HG03095 (cell line): ENCODE measurements around the gene MPRIP.
"Not testable (repeated sequence)": the region's sequence is repeated elsewhere in the genome, so short reads cannot be mapped to it uniquely, and the experiment has no call there.

Experiments used
- ATAC-seq: cut with Tn5 transposase; IDR thresholded peaks from one replicate; pipeline ENCODE4 v1.9.1; 2021; ENCODE audit warnings: moderate library complexity; ENCODE audit not compliant: unreplicated experiment

MPRIP gene, protein sequence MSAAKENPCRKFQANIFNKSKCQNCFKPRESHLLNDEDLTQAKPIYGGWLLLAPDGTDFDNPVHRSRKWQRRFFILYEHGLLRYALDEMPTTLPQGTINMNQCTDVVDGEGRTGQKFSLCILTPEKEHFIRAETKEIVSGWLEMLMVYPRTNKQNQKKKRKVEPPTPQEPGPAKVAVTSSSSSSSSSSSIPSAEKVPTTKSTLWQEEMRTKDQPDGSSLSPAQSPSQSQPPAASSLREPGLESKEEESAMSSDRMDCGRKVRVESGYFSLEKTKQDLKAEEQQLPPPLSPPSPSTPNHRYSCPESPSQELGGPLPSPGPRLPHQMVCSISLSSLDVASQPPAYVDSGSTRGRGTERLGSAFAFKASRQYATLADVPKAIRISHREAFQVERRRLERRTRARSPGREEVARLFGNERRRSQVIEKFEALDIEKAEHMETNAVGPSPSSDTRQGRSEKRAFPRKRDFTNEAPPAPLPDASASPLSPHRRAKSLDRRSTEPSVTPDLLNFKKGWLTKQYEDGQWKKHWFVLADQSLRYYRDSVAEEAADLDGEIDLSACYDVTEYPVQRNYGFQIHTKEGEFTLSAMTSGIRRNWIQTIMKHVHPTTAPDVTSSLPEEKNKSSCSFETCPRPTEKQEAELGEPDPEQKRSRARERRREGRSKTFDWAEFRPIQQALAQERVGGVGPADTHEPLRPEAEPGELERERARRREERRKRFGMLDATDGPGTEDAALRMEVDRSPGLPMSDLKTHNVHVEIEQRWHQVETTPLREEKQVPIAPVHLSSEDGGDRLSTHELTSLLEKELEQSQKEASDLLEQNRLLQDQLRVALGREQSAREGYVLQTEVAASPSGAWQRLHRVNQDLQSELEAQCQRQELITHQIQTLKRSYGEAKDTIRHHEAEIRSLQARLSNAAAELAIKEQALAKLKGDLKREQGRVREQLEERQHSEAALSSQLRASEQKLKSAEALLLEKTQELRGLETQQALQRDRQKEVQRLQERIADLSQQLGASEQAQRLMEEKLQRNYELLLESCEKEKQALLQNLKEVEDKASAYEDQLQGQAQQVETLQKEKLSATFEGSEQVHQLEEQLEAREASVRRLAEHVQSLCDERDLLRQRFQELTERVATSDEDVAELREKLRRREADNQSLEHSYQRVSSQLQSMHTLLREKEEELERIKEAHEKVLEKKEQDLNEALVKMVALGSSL (N-terminal part only)

DNA sequence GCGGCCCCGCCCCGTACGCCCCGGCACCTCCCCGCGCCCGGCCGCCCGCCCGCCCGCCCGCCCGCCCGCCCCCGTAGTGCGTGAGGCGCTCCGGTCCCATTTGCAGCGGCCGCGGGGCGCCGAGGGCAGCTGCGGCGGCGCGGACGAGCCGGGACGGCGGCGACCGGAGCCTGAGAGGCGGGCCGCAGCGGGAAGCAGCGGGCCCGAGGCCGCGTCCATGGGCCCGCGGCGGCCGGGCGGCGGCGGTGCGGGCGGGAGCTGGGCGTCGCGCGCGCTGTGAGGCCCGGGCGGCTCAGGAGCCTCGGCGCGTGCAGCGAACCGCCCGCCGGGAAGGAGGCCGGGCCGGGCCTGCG is at the start of gene MPRIP:
TSS of gene MPRIP (plus strand) at position 74 of the 353 bp plus-strand sequence. CDS start 392 bp downstream, outside the sequence.
- no peak for ATAC-seq

DNA sequence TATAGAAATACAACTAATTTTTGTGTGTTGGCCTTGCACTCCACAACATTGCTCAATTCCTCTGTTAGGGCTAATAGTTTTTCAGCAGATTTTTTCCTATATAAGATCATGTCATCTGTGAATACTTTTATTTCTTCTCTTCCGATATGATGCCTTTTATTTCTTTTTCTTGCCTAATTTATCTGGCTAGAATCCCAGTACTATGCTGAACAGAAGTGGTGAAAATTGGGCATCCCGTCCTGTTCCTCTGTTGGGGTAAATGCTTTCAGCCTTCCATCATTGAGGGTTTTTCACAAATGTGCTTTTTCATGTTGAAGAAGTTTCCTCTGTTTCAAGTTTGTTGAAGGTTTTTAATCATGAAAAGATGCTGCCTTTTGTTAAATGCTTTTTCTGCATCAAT is 47.6 kb upstream of the MPRIP start:
- ATAC-seq, result no peak

DNA sequence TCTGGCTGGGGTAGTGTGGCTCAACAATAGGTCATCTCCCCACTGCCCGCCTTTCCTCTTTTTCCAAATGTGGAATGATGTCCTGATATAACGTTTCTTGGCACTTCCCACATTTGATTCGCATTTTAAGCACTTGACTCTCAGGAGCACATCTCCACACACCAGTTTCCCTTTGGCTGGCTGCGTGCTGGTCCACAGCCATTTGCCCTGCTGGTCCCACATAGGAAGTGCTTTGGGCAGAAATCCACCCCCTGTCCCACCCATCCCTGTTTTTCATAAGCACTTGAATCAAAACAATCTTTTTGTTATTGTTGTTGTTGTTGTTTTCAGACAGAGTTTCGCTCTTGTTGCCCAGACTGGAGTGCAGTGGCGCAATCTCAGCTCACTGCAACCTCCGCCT is 46.3 kb upstream of the MPRIP start:
- no peak for ATAC-seq

DNA sequence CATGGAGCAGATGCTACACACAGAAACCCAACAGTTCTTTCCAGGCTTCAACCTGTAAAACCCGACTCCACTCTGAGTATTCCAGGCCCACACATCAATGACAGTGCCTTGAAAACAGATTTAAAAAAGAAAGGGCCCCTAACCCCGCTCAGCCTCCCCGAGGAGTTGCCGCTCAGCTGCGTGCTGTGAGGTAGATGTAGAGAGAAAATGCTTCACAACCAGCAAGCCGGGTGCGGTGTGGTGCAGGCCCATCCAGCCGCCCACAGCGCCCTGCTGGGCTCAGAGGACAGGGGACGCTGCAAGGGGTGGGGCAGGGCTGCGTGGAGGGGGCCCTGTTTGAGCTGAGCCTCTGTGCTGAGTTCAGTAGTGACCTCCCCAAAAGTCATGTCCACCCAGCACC is 45.5 kb upstream of the MPRIP start:
- ATAC-seq, result not testable (repeated sequence)

DNA sequence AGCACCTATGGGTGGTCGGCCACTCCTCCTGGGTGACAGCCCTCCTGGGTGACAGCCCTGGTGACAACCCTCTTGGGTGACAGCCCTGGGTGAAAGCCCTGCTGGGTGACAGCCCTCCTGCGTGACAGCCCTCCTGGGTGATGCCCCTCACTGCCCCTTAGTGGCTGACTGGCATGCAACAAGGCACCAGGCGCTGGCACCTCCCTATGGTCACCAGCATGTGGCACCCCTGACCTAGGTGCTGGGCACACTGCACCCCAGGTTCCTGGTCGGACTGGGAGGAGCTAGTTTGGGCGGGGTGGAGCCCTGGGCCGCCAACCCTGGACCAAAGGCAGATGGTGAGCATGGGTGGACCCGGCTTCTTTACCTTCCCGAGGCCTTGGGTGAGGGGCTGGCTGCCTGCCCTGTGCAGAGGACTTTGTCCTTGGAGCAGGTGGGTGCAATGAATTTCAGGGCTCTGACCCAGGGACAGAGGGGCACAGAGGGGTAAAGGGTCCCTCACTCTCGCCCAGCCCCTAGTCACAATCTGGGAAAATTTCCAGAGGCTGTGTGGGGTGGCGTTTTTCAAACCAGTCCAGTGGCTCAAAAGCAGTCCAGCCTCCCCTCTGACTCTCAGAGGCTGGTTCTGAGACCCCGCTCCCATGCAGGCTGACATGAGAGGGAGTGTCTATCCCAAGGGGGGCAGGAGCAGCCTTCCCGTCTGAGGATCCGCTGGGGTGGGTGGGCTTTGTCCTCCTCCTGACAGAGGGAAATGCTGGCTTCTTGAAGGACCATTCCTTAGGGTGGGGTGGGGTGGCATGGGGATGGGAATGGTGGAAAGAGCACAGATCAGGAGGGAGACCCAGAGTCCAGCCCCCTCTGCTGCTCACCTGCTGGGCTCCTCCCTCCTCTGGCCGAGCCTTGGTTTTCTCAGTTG is 44.5 kb upstream of the MPRIP start:
- no peak for ATAC-seq

DNA sequence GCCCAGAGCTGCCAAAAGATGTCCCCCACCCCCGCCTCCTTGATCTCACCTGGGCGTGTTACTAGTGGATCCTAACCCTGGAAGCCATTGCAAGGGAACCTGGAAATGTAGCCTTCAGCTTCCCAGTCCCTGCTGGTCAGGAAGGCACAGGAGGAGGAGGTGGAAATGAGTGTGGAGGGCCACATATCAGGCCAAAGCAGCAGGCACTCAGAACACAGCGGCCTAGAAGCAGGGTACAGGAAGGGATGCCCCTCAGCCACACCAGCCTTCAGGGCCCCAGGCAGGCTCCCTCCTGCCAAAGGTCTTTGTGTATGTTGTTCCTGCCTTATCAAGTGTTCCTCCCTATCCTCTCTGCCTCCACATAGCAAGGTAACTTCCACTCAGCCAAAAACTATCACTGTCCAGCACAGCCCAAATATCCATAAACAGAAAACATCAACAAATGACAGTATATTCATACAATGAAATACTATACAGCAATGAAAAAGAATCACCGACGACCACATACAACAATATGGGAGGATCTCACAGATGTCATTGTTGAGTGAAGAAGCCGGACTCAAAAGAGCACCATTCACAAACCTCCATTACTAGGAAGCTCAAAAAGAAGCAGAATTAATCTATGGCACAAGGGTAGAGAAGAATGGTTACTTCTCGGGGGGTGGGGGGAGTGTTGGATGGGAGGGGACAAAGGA is 42.2 kb upstream of the MPRIP start:
- ATAC-seq, result no peak

DNA sequence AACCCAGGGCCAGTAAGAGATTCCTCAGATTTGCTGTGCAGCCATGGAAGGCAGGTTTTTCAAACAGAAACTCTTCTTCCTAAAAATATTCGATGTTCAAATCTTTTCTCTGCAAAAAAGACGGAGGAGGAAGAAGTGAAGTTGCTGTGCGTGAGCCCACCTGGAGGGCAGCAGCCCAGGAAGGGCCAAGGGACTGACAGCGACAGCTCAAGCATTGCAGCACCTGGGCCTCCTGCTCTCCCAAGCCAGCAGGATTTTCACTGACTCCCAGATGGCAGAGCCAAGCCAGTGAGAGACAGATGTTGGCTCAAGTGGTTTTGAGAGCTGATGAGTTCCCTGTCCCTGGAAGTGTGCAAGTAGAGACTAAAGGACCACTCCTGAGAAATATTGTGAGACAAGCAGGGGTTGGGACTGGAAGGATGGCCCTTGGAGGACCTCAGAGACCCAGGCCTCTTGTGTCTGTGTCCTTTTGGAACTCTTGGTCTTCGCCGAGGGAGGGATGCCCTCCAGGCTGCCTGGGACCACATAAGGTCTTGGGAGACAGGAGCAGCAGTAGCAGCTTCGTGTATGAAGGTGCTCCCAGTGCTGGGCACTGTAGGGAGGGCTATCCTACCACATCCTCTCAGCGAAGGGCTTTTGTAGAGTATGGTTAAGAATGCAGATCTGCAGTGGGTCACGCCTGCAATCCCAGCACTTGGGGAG is 41.0 kb upstream of the MPRIP start:
- no peak for ATAC-seq

DNA sequence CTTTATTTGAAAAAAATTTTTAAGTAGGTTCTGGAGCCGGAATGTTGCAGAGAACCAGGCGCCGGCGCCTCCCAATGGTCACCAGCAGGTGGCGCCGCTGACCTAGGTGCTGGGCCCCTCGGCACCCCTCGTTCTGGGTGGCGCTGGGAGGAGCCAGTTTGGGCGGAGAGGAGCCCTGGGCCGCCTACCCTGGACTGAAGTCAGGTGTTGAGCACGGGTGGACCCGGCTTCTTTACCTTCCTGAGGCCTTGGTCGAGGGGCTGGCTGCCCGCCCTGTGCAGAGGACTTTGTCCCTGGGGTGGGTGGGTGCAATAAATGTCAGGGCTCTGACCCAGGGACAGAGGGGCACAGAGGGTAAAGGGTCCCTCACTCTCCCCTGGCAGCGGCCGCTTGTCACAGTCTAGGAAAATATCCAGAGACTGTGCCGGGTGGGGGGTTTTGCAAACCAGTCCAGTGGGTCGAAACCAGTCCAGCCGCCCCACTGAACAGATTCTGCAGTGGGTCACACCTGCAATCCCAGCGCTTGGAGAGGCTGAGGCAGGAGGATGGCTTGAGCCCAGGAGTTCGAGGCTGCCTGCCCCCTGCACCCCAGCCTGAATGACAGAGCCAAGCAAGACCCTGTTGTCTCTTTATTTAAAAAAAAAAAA is 40.3 kb upstream of the MPRIP start:
- peak; percentile 59 for ATAC-seq

DNA sequence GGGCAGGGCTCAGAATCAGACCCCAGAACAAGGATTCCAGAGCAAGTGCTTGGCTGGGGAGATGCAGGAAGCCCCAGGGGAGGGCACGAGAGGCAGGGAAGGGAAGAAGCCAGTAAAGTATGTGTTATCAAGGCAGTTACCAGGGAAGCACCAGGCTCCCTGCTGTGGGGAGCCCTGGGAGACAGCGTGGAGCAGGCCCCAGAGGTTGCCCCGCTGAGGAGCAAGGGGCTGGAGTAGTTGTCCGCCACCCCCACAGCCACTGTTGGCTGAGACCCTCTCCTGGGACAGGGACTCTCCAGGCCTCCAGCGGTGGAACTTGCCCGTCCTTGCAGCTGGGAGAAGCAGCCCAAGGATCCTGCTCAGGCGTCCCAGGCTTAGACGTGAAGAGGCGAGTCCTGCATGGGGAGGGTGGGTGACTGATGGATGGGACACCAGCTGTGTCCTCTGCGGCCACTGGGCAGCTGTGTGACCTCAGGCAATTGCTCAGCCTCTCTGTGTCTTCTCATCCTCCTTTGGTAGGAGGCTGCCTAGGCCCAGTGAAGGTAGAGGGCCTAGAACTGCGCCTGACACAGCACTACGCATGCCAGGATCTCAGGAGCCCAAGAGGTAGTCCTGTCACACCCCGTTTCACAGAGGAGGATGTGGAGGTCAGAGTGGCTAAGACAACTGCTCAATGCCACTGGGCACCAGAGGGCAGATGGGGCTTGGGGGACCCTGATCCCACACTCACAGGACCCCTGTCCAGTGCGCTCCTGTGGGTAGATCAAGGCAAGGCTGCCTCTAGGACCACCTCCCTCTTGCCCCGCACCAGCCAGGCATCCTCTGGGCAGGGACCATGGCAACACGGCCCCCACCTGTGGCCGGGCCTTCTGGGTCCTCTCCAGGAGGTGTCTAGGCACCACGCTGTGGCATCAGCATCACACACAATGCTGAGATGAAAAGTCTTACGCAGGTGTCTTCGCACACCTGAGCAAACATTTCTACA is 39.2 kb upstream of the MPRIP start:
- ATAC-seq, result not testable (repeated sequence)

DNA sequence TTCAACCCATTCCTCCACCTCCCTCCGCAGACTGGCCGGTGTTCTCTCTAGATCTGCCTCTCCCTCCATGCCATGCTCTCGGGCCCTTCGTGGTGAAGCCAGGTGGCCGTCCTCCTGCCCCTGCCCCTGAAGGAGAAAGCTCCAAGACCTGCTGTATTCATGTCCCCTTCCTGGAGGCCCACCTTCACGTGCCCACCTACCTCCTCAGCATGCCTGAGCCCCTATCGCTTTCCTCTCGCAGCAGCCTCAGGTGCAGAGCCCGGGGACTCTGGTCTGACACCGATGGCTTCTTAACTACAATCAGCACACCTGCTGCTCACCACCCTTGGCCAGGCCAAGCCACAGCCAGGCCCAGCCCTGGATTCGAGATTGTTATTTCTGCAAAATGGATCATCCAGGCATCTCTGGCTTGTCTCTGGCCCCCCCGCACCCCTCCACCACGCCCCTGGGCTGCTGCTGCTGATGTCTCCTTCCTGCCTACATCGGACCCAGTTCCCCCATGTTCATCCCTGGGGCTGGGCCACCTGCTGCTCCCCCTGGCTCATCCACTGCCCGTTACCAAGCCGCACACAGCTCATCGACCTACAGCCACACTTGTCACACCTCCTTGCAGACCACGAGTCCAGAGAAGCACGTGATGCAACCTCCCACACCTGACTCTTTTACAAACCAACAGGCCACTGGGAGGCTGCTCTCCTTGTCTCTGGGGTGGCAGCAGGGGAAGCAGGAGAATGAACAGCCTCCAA is 37.8 kb upstream of the MPRIP start:
- no peak for ATAC-seq

DNA sequence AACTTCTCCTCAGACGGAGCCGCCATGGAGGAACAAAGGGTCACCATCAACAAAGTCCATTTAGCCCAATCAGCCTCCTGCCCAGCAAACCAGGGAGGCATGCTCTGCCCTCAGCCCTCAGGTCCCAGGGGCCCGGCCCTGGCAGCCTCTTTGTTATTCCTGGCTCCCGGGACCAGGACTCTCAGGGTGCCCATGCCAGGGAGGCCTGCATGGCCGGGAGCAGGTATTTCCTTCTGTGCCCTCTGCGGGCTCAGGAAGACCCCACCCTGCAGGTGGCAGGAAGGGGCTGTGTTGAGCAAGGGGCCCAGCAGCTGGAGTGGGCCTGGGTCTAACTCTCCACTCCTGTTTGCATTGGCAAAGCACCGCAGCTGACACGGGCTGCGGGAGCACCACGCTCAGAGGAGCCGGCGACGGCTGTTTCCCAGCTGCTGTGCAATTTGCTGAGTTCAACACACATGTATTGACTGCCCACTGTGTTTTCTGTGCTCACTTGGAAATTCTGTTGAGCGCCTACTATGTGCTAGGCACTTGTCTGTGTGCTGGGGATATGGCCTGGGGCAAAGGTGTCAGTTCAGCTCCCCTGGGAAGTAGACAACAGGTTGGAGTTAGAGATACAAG is 37.2 kb upstream of the MPRIP start:
- ATAC-seq, result not testable (repeated sequence)

DNA sequence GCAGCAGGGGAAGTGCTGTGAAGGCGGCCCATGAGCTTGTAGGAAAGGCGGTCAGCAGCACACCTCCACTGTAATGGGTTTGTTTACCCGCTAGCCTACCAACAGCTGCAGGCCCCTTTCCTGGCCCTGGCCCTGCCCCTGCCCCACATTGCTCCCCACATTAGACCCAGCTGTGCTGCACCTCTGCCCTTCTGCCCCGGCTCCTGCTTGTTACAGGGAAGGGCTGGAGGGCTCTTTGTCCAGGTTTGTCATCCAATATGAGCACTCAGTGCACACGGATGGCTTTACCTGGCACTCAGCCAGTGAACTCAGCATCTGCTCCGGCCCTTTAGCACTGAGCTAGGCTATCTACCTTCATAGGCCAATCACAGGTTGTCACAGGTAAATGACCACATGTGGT is 34.4 kb upstream of the MPRIP start:
- ATAC-seq, result not testable (repeated sequence)

DNA sequence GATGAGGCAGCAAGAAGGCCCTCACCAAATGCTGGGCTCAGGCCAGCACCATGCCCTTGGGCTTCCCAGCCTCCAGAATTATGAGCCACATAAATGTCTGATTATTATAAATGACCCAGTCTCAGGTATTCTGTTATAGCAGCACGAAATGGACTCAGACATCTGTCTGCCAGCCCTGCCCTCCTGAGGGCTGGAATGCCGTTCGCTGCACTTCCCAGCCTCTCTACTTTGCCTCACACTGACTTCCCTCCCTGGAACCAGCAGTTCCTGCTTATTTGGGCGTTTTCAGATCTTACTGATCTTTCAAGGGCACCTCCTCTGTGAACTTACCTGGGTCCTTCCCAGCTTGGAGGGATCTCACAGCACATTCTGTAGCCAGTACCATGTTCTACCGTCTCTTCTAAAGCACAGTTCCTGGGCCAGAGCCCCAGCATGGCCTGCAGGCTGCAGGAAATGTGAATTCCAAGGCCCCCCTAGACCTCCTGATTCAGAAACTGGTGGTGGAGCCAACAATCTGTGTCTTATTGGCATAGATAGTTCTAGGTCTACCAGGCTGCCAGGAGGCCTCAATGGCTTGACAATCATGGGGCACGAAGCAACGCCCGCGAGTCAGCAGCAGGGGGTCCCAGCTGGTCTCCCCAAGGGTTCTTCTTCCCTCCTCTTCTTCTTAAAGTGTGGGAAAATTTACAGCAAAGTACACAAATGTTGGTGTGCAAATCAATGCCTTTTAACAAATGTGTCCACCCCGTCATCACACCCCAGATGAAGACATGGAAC is 33.4 kb upstream of the MPRIP start:
- not testable (repeated sequence) for ATAC-seq

DNA sequence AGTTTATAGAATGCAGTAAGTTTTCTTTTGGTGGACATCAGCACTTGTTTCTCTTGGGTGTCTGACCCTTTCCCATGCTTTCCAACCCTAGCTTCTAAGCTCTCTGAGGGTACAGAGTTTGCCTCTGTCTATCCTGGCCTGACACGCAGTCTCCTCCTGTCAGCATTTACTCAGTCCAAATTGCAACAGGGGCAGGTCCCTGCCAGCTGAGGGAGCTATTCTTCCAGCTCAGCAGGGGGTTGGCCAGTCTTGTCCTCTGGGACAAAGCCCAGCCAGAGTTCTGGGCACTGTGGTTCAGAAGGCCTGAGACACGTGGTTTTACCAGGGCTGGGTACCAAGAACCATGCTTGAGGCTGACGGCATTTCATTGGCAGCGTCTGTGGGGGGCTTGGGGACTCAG is 32.3 kb upstream of the MPRIP start:
- not testable (repeated sequence) for ATAC-seq

DNA sequence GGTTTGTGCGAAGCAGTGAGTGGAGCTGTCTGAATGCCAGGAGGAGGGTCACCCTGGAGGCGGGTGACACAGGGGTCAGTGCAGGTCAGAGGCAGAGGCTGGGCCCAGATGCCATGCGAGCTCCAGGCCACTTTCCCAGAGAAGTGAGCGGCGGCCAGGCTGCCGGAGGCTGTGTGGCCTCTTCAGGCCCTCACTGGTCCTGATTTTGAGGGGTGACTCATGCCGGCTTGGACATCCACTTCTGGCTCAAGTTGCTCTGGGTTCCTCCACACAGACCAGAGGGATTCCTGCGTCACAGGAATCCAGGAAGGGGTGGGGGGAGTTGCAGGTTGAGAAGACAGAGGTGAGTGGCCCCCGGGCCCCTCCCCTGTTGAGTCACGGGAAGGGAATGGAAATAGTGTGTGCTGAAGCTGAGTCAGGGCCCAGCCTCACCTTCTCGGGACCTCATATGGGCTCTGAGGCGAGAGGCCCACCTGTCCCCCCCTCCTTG is 31.7 kb upstream of the MPRIP start:
- ATAC-seq, result not testable (repeated sequence)
